ENCODE measurements around the gene BMPR1A.
A peak's percentile ranks its signal among the peaks of the same experiment; 100 is the strongest.
"Not testable (repeated sequence)": the region's sequence is repeated elsewhere in the genome, so short reads cannot be mapped to it uniquely, and the experiment has no call there.

Gene BMPR1A

DNA sequence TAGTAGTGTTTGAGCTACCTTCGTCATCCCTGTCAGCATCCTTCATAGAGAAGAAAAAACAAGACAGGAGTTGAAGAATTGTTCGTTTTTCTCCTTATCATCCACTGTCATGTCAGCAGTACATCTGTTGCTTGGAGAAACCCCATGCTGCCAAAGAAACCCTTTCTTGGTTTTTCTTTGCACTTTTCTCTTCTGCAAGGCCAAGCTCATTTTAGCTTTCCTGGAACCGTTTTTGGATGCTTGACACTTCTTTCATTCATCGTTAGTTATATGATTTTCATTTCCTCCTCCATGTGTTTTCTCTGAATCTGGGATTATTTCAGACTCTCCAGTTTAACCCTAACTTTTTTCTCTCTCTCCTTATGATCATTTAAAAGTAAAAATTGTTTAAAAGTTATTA is 142.1 kb downstream of the BMPR1A start:
- DNase-seq = no peak

DNA sequence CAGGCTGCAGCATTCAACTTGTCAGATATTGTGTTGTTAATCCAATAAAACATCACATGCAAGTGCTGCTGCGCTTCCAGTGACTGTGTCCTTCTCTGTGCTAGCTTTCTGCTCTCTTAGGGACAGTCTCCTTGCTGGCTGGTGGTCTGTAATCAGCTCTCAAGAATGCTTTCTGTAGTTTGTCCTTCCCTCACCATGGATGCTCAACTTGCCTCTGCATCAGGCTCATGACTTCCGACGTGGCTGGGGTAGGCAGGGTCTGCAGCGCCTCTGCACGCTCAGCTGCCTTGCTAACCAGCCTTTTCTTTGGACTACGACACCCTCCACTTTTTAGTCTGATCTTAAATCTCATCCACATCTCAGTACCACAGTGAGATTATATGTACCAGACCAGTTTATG is 142.7 kb downstream of the BMPR1A start:
- no peak for DNase-seq

DNA sequence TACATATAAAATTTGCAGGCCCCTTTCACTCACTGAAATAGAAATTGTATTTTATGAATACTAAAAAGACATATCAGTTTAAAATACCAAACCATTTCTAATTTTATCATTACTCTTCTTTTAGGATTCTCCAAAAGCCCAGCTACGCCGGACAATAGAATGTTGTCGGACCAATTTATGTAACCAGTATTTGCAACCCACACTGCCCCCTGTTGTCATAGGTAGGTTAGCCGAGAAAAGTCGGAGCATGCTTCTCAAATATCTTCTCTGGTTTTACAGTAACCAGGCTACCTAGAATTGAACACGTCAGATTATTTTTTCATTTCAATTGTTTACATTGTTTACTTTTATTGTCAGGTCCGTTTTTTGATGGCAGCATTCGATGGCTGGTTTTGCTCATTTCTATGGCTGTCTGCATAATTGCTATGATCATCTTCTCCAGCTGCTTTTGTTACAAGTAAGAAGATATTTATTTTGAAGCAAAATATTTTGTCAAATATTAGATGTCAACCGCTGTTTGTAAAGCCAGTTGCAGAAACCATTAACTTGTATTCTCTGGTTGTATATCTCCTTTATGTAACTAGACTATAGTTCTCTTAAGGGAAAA is 143.4 kb downstream of the BMPR1A start:
- peak; percentile 13 for DNase-seq

DNA sequence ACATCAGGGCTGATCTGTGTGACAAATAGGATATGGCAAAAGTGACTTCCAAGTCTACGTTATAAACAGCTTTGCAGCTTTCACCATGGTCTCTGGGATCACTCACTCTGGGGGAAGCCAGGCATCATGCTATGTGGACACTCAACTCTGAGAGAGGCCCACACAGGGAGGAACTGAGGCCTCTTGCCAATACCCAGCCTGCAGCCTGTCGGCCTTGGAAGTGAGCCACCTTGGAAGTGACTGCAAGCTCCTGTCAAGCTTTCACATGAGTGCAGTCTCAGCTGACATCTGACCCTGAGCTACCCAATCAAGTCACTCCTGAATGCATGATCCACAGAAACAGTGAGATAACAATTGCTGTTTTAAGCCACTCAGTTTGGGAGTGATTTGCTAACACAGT is 144.5 kb downstream of the BMPR1A start:
- no peak for DNase-seq

DNA sequence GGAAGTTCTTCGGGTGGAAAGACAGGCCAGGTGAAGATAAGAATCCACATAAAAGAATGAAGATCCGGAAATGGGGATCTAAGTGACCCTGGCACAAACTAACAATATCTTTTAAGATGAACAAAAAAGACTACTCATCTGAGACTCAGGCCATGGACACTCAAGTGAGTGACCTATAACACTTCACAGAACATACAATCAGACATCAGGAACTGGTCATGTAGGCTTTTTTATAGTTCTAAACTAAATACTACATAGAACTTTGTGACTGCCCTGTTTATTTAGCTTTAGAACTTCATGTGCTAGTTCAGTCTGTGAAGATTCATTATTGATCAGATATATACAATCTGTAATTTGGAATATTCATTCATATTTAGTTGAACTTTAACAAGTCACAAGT is 148.2 kb downstream of the BMPR1A start:
- DNase-seq = no peak

DNA sequence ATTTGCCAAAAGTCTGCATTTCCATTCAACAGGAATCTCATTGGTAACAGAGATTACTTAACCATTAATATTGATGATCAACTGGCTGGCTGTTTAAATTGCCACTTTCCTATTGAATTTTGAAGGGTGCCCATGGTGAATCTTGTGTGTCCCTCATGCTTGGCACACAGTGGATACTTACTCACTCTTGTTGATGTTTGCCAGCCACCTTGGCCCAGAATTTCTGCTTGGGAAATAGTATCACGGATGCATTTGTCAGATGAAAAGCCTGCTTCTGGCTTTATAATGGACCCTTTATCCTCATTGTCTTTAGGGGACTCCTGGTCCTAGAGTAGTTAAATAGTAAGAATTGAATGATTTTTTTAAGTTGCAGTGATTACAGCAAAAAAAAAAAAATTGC is 149.0 kb downstream of the BMPR1A start:
- no peak for DNase-seq

DNA sequence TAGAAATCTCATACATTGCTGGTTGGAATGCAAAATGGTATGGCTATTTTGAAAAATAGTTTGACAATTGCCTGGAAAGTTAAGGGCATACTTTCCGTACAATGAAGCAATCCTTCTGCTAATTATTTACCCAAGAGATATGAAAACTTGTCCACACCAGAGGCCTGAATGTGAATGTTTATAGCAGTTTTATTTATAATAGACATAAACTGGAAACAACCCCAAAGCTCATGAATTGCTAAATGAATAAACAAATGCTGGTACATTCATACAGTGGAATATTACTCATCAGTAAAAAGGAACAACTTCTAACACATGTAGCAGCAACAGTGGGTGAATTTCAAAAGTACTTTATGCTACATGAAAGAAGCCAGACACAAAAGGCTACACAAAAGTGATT is 158.3 kb downstream of the BMPR1A start:
- no peak for DNase-seq

DNA sequence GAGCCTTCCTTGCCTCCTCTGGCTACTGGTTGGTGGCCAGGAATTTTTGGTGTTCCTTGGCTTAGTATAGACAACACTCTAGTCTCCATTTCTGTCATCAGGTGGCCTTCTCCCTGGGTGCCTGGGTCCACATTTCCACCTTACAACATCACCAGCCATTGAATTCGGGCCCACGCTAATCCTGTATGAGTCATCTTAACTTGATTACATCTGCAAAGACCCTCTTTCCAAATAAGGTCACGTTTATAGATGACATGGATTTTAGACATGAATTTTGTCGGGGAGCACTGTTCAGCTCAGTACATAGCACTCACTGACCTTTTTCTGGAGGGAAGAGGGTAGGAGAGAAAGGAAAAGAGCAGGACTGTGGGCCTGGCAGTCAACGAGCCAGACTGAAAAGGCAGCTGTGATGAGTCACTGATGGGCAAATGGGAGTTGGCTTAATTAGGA is 161.6 kb downstream of the BMPR1A start:
- no peak for DNase-seq

DNA sequence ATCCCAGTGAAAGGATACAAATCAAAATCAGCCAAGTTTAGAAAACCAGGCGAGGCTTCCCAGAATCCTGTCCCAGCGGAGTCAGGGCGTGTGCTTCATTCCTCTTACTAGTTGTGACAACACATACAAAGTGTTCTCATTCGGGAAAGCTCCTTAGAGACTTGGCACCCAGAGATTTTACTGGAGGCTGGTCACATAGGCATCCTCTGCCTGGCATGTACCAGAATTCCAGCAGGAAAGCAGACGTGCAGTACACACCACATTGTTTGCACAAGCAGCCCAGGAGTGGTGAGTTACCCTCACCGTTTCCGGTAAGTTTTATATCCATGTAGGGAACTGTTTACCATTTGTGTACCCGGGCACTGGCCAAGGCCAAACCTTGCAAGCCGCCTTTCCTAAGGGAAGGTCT is 166.1 kb downstream of the BMPR1A start:
- no peak for DNase-seq

DNA sequence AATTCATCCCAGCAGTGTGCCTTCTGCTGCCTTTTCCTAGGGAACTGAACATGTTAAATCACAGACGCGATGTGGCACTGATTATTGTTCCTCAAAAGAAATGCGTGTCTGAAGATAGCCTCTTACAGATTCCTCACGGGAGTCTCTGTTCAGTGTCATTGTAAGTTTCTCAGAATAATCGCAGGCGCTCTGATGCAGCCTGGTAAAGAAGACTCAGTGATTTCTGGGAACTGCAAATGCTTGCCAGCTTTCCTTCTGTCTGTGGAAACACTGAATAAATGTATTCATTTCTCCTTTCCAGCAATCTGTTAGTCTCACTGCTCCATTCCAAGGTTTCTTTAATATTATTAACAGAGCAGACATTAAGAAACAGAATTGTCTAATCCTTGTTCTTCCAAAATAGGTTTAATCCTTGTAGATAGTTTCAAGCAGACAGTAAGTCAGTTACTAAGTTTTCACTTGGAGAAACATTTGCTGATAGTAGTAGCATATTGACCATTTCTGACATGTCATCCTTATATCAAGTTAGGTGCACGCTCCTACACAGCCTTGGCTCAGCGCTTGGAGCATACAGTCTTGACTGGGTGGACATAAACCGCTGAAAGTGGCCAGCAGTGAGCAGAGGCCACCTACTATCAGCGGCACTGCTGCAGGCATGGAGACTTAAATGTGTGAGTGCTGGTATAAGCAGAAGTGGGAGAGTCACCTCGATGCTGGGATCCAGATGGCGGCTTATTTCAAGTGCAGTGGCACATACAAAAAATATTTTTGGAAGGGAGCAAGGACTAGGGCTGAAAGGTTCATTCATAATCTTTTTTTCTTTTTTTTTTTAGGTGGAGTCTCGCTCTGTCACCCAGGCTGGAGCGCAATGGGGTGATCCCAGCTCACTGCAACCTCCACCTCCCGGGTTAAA is 173.3 kb downstream of the BMPR1A start:
- no peak for DNase-seq

DNA sequence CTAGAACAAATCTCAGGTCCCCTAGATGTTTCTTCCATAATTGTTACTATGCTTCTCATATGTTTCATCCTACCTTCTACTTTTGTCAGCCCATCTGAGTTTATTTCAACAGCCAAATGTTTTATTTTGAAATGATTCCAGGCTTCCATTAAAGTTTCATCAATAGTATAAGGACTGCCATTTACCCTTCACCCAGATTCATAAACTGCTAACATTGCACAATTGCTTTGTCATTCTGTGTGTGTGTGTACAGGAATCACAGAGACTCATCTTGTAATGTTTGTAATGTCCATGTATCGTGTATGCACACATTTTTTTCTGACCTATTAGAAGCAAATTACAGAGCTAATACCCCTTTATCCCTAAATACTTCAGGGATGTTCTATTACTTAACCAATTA is 175.5 kb downstream of the BMPR1A start:
- no peak for DNase-seq

DNA sequence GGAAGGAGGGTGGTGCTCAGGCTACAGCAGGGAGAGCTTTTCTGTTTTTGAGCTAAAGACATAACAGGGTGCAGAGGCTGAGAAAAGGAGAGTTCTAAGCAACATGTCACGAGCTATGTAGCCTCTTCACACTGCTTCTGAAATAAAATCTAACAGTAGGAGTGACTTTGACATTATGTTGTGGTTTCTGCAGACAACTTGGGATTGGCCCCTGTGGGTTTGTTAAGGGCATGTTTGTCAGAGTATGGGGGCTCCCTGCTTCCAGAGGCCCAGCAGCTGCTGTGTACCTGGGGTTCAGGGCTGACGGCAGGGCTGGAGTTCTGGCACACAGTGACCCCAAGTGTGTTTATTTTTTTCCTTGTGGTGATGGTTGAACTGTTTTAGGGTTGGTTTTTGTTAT is 176.3 kb downstream of the BMPR1A start:
- DNase-seq = no peak

DNA sequence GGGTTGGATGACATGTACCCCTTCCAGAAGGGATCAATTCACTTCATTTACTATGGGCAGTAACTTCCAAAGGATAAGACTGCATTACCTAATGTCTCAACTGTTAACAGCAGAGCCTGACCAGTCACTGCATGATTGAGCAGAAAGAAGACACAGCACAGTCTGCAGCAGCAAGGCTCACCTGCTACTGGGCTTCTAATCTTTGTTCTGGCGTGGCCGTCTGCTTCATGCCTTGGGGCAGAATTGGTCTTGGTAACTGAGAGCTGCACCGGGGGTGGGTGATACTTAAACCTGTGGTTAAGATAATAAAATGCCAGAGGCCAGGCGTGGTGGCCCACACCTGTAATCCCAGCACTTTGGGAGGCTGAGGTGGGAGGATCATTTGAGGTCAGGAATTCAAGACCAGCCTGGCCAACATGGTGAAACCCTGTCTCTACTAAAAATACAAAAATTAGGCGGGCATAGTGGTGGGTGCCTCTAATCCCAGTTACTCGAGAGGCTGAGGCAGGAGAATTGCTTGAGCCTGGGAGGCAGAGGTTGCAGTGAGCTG is 177.8 kb downstream of the BMPR1A start:
- not testable (repeated sequence) for DNase-seq

DNA sequence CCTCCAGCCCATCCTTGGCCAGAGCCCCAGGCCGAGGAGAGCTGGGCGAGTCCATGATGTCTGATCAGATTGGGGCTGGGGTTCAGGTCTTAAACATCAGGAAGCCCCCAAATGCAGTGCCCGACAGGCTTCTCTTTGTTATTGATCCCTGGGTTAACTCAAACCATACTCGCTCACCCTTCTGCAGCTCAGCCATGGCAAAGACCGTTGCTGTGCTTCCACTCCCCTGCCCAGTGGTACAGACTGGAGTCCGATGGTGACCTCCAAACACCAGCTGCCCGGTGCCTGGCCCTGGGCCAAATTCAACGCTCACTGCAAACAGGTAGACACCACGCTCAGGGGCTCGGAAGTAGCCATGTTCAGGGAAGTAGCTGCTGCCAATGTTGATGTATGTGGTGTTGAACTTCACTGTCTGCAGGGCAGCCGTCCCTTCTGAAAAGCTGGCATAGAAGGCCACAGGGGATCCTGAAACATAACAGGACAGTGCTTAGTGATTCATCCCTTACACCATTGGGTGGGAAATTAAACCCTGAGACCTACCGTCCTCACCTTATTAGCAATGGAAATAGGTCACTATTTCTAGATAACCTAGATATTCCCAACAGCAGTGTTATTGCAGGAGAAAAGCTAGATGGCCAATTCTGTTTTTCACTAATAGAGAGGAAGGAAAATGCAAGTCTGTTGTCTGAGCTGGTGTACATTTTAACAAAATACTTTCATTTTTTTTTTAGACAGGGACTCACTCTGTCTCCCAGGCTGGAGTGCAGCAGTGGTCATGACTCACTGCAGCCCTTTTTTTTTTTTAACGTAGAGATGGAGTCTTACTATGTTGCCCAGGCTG is 180.5 kb downstream of the BMPR1A start:
- DNase-seq = no peak

DNA sequence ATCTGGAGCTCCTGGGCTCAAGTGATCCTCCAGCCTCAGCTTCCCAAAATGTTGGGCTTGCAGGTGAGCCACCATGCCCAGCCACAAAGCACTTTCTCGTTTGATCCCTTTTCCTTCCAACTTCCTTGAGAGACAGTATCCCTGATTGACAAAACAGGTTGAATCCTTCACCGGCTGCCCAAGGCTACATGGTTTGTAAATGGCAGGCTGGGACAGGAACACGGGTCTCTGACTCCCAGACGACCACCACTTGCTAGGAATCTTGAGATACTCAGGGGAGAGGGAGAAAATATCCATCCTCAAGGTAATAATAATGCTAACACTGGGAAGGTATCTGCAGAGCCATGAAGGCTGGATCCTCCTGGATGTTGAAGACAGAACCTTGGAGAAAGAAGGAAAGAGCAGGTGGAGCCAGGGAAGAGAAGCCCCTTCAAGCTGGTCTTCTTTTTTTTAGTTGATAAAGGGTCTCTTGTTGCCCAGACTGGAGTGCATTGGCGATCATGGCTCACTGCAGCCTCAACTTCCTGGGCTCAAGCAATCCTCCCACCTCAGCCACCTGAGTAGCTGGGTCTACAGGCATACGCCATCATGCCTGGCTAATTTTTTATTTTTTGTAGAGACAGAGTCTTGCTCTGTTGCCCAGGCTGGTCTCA is 181.2 kb downstream of the BMPR1A start:
- no peak for DNase-seq

DNA sequence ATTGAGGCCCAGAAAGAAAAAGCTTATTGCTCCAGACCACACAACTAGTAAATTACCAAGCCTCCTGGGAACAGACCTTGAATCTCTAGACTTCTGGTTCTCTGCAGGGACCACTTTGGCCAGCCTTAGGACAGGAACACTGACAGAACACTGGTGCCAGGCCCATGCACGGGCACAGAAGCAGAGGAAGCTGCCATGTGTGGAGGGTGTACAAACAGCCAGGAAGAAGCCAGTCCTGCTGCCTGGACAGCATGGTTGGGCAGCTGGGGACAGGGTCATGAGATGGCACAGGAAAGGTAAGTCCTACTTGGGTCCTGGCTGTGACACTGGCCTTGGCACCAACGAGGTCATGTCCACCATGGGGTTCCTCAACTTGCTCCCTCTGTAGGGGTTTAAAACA is 181.8 kb downstream of the BMPR1A start:
- no peak for DNase-seq

DNA sequence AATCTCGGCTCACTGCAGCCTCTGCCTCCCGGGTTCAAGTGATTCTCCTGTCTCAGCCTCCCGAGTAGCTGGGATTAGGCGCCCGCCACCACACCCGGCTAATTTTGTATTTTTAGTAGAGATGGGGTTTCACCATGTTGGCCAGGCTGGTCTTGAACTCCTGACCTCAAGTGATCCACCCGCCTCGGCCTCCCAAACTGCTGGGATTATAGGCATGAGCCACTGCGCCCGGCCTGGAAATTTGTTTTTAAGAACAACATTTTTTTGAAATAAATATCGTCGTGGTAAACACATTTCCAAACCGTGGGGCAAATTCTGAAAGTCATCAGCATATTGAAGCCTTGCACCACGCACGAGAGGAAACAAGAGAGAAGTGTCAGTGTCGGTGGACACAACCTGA is 183.7 kb downstream of the BMPR1A start:
- not testable (repeated sequence) for DNase-seq

DNA sequence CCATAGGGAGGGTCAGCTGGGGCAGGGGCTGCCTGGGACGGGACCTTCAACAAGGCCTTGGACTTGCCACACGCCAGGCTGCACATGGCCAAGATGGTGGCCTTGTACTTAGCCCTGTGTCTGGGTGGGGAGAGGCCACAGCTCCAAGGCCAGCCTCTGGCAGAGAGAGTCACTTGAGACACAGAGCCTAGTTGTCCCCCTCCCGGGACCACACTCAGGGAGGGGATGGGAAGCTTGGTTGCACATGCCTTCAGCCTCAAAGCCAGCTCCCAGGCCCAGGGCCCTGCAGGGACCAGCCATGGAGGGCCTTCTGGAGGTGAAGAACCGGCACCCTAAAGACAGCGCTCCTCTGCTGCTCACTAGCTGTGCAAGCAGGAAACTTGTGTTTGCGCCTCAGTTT is 184.3 kb downstream of the BMPR1A start:
- DNase-seq = no peak

DNA sequence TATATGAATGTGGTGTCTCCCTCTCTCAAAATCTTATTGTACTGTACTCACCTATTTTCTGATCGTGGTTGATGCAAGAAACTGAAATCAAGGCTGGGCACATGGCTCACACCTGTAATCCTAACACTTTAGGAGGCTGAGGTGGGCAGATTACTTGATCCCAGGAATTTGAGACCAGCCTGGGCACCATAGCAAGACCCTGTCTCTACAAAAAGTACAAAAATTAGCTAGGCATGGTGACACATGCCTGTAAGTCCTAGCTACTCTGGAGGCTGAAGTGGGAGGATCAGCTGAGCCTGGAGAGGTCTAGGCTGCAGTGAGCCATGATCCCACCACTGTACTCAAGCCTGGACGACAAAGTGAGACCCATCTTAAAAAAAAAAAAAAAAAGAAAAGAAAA is 185.0 kb downstream of the BMPR1A start:
- DNase-seq = no peak

DNA sequence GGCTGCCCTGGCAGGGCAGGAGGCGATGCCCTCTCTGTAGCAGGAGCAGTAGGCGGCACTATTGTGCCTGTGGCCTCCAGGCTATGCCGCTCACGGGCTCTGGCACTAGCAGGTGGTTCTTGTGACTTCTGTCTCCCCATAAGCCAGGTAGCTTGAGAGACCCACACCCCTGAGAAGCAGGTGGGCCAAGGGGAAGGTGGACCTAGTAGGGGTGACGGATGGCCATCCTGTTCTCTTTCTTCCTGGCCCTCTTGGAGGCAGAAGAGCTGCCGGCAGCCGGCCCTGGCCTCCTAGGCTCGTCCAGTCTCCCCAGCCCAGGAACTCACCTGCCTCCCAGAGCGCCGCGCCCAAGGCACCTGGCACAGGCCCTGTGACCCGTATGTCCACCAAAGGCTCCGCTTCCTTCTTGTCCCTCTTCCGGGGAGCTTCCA is 185.6 kb downstream of the BMPR1A start:
- no peak for DNase-seq

DNA sequence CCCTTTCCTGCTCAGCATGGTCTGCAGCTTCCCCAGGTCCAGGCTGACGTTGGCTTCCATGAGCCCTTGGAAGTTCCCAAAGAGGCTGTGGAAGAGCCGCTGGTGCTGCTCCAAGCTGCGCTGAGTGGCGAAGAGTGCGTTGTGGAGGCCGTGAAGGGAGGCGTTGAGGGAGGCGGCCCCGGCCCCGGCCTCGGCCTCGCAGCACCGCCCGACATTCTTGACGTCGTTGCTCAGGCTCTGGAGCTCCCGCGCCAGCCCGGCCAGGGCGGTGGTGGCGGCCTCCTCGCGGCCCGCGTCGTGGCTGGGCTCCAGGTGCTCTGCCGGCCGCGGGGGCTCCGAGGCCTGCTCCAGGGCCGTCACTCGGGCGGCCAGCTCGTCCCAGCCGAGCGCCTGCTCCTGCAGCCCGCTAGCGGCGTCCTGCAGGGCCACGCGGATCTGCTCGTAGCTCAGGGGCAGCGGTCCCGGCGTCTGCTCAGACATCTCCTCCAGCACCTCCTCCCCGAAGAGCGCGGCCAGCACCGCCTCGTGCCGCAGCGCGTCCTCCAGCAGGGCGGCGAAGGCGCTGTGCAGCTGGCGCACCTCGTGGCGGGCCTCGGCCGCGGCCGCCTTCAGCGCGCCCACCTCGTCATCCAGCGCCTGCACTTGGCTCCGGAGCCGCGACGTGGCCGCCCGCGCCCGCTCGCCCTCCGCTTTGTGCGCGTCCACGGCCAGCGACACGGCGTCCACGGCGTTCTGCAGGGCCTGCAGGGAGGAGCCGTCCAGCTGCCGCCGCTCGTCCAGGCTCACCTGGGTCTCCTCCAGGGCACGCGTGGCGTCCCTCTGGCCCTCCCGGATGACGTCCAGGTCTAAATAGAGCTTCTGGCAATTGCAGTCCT is 186.3 kb downstream of the BMPR1A start:
- DNase-seq = no peak
